Liver (tissue), 9 donors: ENCODE data around the gene BRME1. TPM values are rescaled to one million over a fixed set of nuclear protein-coding genes. Genes with fewer than 3 reads are reported as not detected.

Experiments
- DNase-seq: peaks from one replicate; pipeline ENCODE4 v3.0.0-alpha.2; 2017; ENCODE audit warnings: low spot score
- H3K27ac ChIP-seq, 2 donors: one replicate each; pipeline ENCODE4 v1.7.0; 2013; ENCODE audit warnings: inconsistent platforms in 2 of 2, low read length in 2 of 2, control low read depth in 1 of 2, low read depth in 1 of 2, mild to moderate bottlenecking in 1 of 2
- H3K27me3 ChIP-seq, 4 donors: one replicate each; pipeline versions ENCODE4 v1.6.1 to v1.7.0; 2013; ENCODE audit warnings: low read length in 3 of 4, inconsistent platforms in 1 of 4, mild to moderate bottlenecking in 1 of 4, moderate library complexity in 1 of 4; ENCODE audit not compliant: control insufficient read depth in 4 of 4, insufficient read depth in 4 of 4
- H3K36me3 ChIP-seq, 4 donors: one replicate each; pipeline versions ENCODE4 v1.6.1 to v1.7.0; 2013; ENCODE audit warnings: low read length in 3 of 4, mild to moderate bottlenecking in 3 of 4, low read depth in 1 of 4, moderate library complexity in 1 of 4; ENCODE audit not compliant: control insufficient read depth in 4 of 4, insufficient read depth in 3 of 4
- H3K4me1 ChIP-seq, 4 donors: one replicate each; pipeline versions ENCODE4 v1.6.1 to v1.7.0; 2013; ENCODE audit warnings: low read length in 3 of 4, mild to moderate bottlenecking in 3 of 4, moderate library complexity in 1 of 4; ENCODE audit not compliant: control insufficient read depth in 4 of 4, insufficient read depth in 4 of 4
- H3K4me3 ChIP-seq, 3 donors: one replicate each; pipeline versions ENCODE4 v1.6.1 to v1.7.0; 2013; ENCODE audit warnings: low read length in 3 of 3, control low read depth in 1 of 3, low read depth in 1 of 3, mild to moderate bottlenecking in 1 of 3
- H3K9ac ChIP-seq, 2 donors: one replicate each; pipeline ENCODE4 v1.7.0; 2013; ENCODE audit warnings: low read length in 2 of 2, mild to moderate bottlenecking in 2 of 2, moderate library complexity in 2 of 2, control low read depth in 1 of 2, low read depth in 1 of 2
- H3K9me3 ChIP-seq, 4 donors: one replicate each; pipeline versions ENCODE4 v1.6.1 to v1.7.0; 2013; ENCODE audit warnings: low read length in 3 of 4; ENCODE audit not compliant: control insufficient read depth in 4 of 4
- EGR1 ChIP-seq, 2 donors: IDR thresholded peaks; 2 replicates each; pipeline ENCODE4 v1.6.1; 2016 to 2018; ENCODE audit warnings: antibody characterized with exemption in 2 of 2, low read depth in 2 of 2
- GABPA ChIP-seq, 2 donors: IDR thresholded peaks in 1 of 2; conservative IDR thresholded peaks in 1 of 2; 2 replicates each; pipeline ENCODE4 v1.6.1; 2016; ENCODE audit warnings: antibody characterized with exemption in 2 of 2, mild to moderate bottlenecking in 1 of 2, moderate library complexity in 1 of 2
- HNF4A ChIP-seq, 2 donors: conservative IDR thresholded peaks; 2 replicates each; pipeline ENCODE4 v1.6.1; 2016; ENCODE audit warnings: antibody characterized with exemption in 2 of 2, mild to moderate bottlenecking in 2 of 2
- HNF4G ChIP-seq: IDR thresholded peaks from 2 replicates; pipeline ENCODE4 v1.6.1; 2016; ENCODE audit warnings: antibody characterized with exemption
- JUND ChIP-seq, 2 donors: IDR thresholded peaks; 2 replicates each; pipeline ENCODE4 v1.6.1; 2016; ENCODE audit warnings: antibody characterized with exemption in 2 of 2
- NR2F2 ChIP-seq: IDR thresholded peaks from 2 replicates; pipeline ENCODE4 v1.6.1; 2016; ENCODE audit warnings: antibody characterized with exemption
- RAD21 ChIP-seq, 2 donors: IDR thresholded peaks; 2 replicates each; pipeline ENCODE4 v1.6.1; 2016; ENCODE audit warnings: antibody characterized with exemption in 2 of 2, mild to moderate bottlenecking in 2 of 2
- RXRA ChIP-seq, 2 donors: IDR thresholded peaks; 2 replicates each; pipeline ENCODE4 v1.6.1; 2017 to 2018; ENCODE audit warnings: antibody characterized with exemption in 2 of 2, mild to moderate bottlenecking in 1 of 2
- SP1 ChIP-seq: IDR thresholded peaks from 2 replicates; pipeline ENCODE4 v1.6.1; 2018; ENCODE audit warnings: antibody characterized with exemption, mild to moderate bottlenecking
- TAF1 ChIP-seq: conservative IDR thresholded peaks from 2 replicates; pipeline ENCODE4 v1.6.1; 2016; ENCODE audit warnings: antibody characterized with exemption, mild to moderate bottlenecking
- YY1 ChIP-seq: IDR thresholded peaks from 2 replicates; pipeline ENCODE4 v1.6.1; 2016; ENCODE audit warnings: antibody characterized with exemption, mild to moderate bottlenecking
- WGBS: extraction: QIAGEN DNeasy Blood & Tissue Kit; methylation state at CpG from one replicate; pipeline ENCODE4 v1.1.7; 2013; 5-methylcytosine and 5-hydroxymethylcytosine counted together
- polyA plus RNA-seq, 2 donors: library from polyadenylated mRNA; stranded (reverse) in 1 of 2; unstranded in 1 of 2; fragments of 200-250 nt in 1 of 2; fragments of >200 nt in 1 of 2; fragmentation: Nextera tagmentation in 1 of 2; extraction: Ambion mirVana in 1 of 2; gene quantifications; one replicate each; pipeline versions ENCODE4 v1.2.1 to v1.2.3, GENCODE V29; 2013 to 2015
- total RNA-seq, 2 donors: library from RNA; depleted of rRNA; stranded (reverse); fragments of >200 nt; gene quantifications; one replicate each; pipeline ENCODE4 v1.2.3, GENCODE V29; 2014
- TF ChIP-seq, protein P1 (sequence below): IDR thresholded peaks from 2 replicates; pipeline ENCODE4 v1.6.1; 2016; ENCODE audit warnings: antibody characterized with exemption
- TF ChIP-seq, protein P2 (sequence below): fragments of 150-350 bp; IDR thresholded peaks from 2 replicates; pipeline ENCODE4 v1.5.1; 2017; ENCODE audit warnings: improper control_type of control experiment, low read depth, low read length; ENCODE audit not compliant: missing input control
- TF ChIP-seq, protein P3 (sequence below): IDR thresholded peaks from 2 replicates; pipeline ENCODE4 v1.6.1; 2016; ENCODE audit warnings: antibody characterized with exemption
- donor health status: healthy.
- donor health status: healthy.
- donor health status: healthy.
- donor health status: healthy.
- donor health status: healthy.

BRME1 gene
- total RNA-seq (1 to 10 TPM in 1 of 2 donors, under 1 TPM in 1; 0.42 to 5.3 TPM), polyA plus RNA-seq (under 1 TPM; 0.46 to 0.51 TPM)

DNA sequence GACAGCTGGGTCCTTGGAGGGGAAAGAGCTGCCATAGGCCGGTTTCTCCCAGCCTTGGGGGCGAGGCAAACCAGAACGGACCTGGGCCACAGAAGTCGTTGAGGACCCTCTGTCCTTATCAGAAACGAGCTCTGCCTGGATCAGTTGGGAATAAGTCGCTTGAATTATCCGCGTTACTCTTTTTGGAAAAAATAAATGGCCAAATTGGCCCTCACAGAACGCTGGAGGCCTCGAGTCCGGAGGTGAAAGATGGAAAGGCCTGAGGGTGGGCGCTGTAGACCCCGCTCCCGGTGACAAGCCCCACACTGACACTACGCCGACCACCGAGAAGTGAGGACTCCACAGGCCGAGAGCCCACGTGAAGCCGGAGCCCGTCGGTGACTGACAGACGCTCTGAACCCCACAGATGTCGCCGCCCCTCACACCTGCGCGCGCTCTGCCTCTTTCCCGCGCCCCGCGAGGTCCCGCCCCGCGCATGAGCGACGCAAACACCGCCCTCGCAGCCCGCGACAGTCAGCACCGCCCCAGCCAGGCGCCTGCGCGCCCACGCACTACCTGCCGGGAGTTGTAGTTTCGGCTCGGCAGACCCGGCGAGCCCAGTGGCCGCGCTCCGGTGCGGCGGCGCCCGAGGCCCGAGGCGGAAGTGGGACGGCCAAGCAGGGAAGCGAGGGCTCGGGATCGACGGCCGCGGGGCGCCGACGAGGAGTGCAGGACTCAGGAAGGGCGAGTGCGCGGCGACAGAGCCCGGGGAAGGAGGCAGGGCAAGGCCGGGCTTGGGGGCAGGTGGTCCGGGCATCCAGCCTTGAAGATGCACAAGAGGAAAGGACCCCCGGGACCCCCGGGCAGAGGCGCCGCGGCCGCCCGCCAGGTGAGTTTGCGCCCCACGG lies at the start of gene BRME1, which contains the start of gene CC2D1A:
BRME1 (minus strand) TSS at position 484 of the 887 bp plus-strand sequence. CDS start 1,225 bp downstream, outside the sequence.
CC2D1A (plus strand) TSS at position 568 of the 887 bp plus-strand sequence; CDS start at position 809, 241 bp downstream.
- peak; percentile 94 for DNase-seq
- Histone ChIP-seq H3K9ac (peak within 1 kb of the TSS; percentile 8 to 44), H3K27ac (peak within 1 kb of the TSS; percentile 40 to 68), H3K4me3 (peak within 1 kb of the TSS; percentile 61 to 76 (median 63)), H3K4me1 (peaks cover 6 to 31% (median 25%) of the 10 kb centered on the region in 4 donors), H3K9me3 (no peaks in the 10 kb centered on the region), H3K27me3 (no peaks in the 10 kb centered on the region), H3K36me3 (no peaks in the 10 kb centered on the region)
- 8% methylated on average over 86 of the region's 86 CpGs for WGBS
- TF ChIP-seq, protein P1, sequence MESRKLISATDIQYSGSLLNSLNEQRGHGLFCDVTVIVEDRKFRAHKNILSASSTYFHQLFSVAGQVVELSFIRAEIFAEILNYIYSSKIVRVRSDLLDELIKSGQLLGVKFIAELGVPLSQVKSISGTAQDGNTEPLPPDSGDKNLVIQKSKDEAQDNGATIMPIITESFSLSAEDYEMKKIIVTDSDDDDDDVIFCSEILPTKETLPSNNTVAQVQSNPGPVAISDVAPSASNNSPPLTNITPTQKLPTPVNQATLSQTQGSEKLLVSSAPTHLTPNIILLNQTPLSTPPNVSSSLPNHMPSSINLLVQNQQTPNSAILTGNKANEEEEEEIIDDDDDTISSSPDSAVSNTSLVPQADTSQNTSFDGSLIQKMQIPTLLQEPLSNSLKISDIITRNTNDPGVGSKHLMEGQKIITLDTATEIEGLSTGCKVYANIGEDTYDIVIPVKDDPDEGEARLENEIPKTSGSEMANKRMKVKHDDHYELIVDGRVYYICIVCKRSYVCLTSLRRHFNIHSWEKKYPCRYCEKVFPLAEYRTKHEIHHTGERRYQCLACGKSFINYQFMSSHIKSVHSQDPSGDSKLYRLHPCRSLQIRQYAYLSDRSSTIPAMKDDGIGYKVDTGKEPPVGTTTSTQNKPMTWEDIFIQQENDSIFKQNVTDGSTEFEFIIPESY: no peak
- TF ChIP-seq, protein P2, sequence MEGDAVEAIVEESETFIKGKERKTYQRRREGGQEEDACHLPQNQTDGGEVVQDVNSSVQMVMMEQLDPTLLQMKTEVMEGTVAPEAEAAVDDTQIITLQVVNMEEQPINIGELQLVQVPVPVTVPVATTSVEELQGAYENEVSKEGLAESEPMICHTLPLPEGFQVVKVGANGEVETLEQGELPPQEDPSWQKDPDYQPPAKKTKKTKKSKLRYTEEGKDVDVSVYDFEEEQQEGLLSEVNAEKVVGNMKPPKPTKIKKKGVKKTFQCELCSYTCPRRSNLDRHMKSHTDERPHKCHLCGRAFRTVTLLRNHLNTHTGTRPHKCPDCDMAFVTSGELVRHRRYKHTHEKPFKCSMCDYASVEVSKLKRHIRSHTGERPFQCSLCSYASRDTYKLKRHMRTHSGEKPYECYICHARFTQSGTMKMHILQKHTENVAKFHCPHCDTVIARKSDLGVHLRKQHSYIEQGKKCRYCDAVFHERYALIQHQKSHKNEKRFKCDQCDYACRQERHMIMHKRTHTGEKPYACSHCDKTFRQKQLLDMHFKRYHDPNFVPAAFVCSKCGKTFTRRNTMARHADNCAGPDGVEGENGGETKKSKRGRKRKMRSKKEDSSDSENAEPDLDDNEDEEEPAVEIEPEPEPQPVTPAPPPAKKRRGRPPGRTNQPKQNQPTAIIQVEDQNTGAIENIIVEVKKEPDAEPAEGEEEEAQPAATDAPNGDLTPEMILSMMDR: peak; percentile 6
- TF ChIP-seq JUND (IDR thresholded peaks at IDR 0.05) (no peak), TAF1 (no peak), EGR1 (IDR thresholded peaks at IDR 0.05; ENCODE audit: low read depth in 2 of 2) (peak in 1 of 2 donors; percentile 78)

DNA sequence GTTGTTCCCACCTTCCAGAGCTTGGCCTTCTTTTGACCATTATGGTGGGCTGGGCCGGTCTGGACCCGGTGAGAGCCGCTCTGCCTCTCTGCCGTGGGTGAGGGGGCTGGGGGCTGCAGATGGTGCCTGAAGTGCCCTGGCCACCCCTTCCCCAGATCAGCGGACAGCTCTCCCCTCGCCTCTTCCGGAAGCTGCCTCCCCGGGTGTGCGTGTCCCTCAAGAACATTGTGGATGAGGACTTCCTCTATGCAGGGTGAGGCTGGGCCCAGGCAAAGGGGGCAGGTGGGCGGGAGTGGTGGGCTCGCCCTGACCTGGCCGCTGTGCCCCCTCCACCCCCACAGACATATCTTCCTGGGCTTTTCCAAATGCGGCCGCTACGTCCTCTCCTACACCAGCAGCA lies 48.3 kb upstream of the BRME1 start:
- no peak overlapping the region for H3K4me3 ChIP-seq
- H3K9ac ChIP-seq: no peak overlapping the region
- H3K36me3 ChIP-seq: peaks cover 11 to 32% (median 13%) of the 10 kb centered on the region in 4 donors
- peaks cover 2 to 17% (median 14%) of the 10 kb centered on the region in 4 donors for H3K4me1 ChIP-seq
- 97% methylated on average over 15 of the region's 15 CpGs for WGBS
- no peak for TF ChIP-seq HNF4G
- TF ChIP-seq RAD21 (IDR thresholded peaks at IDR 0.05): no peak
- TF ChIP-seq, protein P1: no peak
- TF ChIP-seq, protein P2: no peak
- TF ChIP-seq TAF1: no peak
- TF ChIP-seq EGR1 (IDR thresholded peaks at IDR 0.05; ENCODE audit: low read depth in 2 of 2): no peak
- TF ChIP-seq RXRA (IDR thresholded peaks at IDR 0.05): no peak
- no peak for TF ChIP-seq NR2F2
- no peak for TF ChIP-seq YY1
- TF ChIP-seq GABPA (IDR thresholded peaks at IDR 0.05 in 1 of 2, conservative IDR thresholded peaks at IDR 0.05 in 1 of 2): no peak
- TF ChIP-seq SP1: no peak
- no peak for TF ChIP-seq HNF4A (conservative IDR thresholded peaks at IDR 0.05)
- no peak for TF ChIP-seq JUND (IDR thresholded peaks at IDR 0.05)
- TF ChIP-seq, protein P3, sequence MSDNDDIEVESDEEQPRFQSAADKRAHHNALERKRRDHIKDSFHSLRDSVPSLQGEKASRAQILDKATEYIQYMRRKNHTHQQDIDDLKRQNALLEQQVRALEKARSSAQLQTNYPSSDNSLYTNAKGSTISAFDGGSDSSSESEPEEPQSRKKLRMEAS: no peak
- H3K27me3 ChIP-seq: no peaks in the 10 kb centered on the region
- no peaks in the 10 kb centered on the region for H3K9me3 ChIP-seq
- no peak for DNase-seq
- no peak overlapping the region for H3K27ac ChIP-seq
